A549 (cell line): ENCODE measurements around the gene LOXHD1. TPM values are rescaled to one million over a fixed set of nuclear protein-coding genes. Genes with fewer than 3 reads are reported as not detected.

ENCODE experiments used
- ATAC-seq, 2 experiments: fragments of 200-7000 bp in 1 of 2; fragments of >200 bp in 1 of 2; cut with Nextera tagmentation in 1 of 2; cut with Tn5 transposase in 1 of 2; 3 replicates each; pipeline versions ENCODE4 v1.8.0 to v1.9.1; 2018 to 2020; ENCODE audit warnings: mild to moderate bottlenecking in 1 of 2, moderate library complexity in 1 of 2
- CTCF ChIA-PET: fragments of 300-600 bp; sonication (Branson Sonifier 250); formaldehyde crosslinking; extraction: SDS; loops from one replicate; lab custom pipeline; 2021; ENCODE audit warnings: antibody characterized with exemption, inconsistent platforms; lab: Yijun Ruan, JAX
- POLR2A ChIA-PET: fragments of 350-600 bp; formaldehyde crosslinking; extraction: SDS; loops from one replicate; lab custom pipeline; 2021; ENCODE audit warnings: antibody characterized with exemption, inconsistent platforms; lab: Yijun Ruan, JAX
- DNase-seq, 2 experiments: peaks; one replicate each; pipeline versions ENCODE4 v3.0.0 to v3.0.0-alpha.2; 2011 to 2016; ENCODE audit warnings: low read depth in 1 of 2, low spot score in 1 of 2
- FAIRE-seq: peaks from 2 replicates; lab custom pipeline; 2011; peaks lifted over from hg19 to GRCh38; lab: Jason Lieb, UNC
- H3K27ac ChIP-seq, 2 experiments: fragments of >200 bp; sonication (Bioruptor Twin); formaldehyde crosslinking; 3 replicates each; pipeline ENCODE4 v1.5.1; 2016 to 2017
- H3K4me1 ChIP-seq: fragments of >200 bp; sonication (Bioruptor Twin); formaldehyde crosslinking; 3 replicates; pipeline ENCODE4 v1.6.1; 2016
- H3K4me2 ChIP-seq: fragments of >200 bp; sonication (Bioruptor Twin); formaldehyde crosslinking; 3 replicates; pipeline ENCODE4 v1.6.1; 2016
- H3K4me3 ChIP-seq: fragments of >200 bp; sonication (Bioruptor Twin); formaldehyde crosslinking; 3 replicates; pipeline ENCODE4 v1.5.1; 2016
- H3K9me3 ChIP-seq: fragments of >200 bp; sonication (Bioruptor Twin); formaldehyde crosslinking; 3 replicates; pipeline ENCODE4 v1.6.1; 2016
- BHLHE40 ChIP-seq: IDR thresholded peaks from 2 replicates; pipeline ENCODE4 v1.6.1; 2012; ENCODE audit warnings: low read depth, low read length, inconsistent platforms
- CBX2 ChIP-seq: fragments of 200-600 bp; sonication (generic); IDR thresholded peaks from 2 replicates; pipeline ENCODE4 v1.6.1; 2016; ENCODE audit warnings: low read depth, mild to moderate bottlenecking, borderline replicate concordance
- CEBPB ChIP-seq, 2 experiments: fragments of >200 bp in 1 of 2; sonication (Bioruptor Twin) in 1 of 2; formaldehyde crosslinking in 1 of 2; IDR thresholded peaks; 2 replicates each; pipeline ENCODE4 v1.6.1; 2012 to 2016
- CHD2 ChIP-seq: fragments of 150-350 bp; IDR thresholded peaks from 2 replicates; pipeline ENCODE4 v1.6.1; 2014; ENCODE audit warnings: low read length; ENCODE audit not compliant: partially characterized antibody
- CHD4 ChIP-seq: fragments of 200-600 bp; sonication (generic); IDR thresholded peaks from 2 replicates; pipeline ENCODE4 v1.6.1; 2016; ENCODE audit warnings: antibody characterized with exemption, mild to moderate bottlenecking, borderline replicate concordance
- CTCF ChIP-seq: fragments of >200 bp; sonication (Bioruptor Twin); formaldehyde crosslinking; IDR thresholded peaks from 3 replicates; pipeline ENCODE4 v1.5.1; 2016
- E2F6 ChIP-seq: IDR thresholded peaks from 2 replicates; pipeline ENCODE4 v1.6.1; 2012; ENCODE audit warnings: low read depth, borderline replicate concordance
- EHMT2 ChIP-seq: fragments of 200-600 bp; sonication (generic); IDR thresholded peaks from 2 replicates; pipeline ENCODE4 v1.6.1; 2016; ENCODE audit warnings: antibody characterized with exemption, low read depth, mild to moderate bottlenecking, moderate library complexity
- EP300 ChIP-seq, 2 experiments: fragments of >200 bp; sonication (Bioruptor Twin); formaldehyde crosslinking; IDR thresholded peaks; 2 replicates in 1 of 2; 3 replicates in 1 of 2; pipeline ENCODE4 v1.6.1; 2016 to 2017
- HOXA7 ChIP-seq: fragments of 250-450 bp; sonication (Bioruptor Pico); IDR thresholded peaks from 2 replicates; pipeline ENCODE4 v1.5.0; 2020; ENCODE audit warnings: mild to moderate bottlenecking, moderate library complexity
- JUN ChIP-seq, 2 experiments: fragments of >200 bp; sonication (Bioruptor Twin); formaldehyde crosslinking; IDR thresholded peaks; 2 replicates in 1 of 2; 3 replicates in 1 of 2; pipeline ENCODE4 v1.6.1; 2016 to 2017
- PHF8 ChIP-seq: fragments of 200-600 bp; sonication (generic); IDR thresholded peaks from 2 replicates; pipeline ENCODE4 v1.6.1; 2016; ENCODE audit warnings: low read depth, mild to moderate bottlenecking, antibody characterized with exemption, moderate library complexity, borderline replicate concordance
- RARB ChIP-seq: fragments of 250-450 bp; sonication (Bioruptor Pico); IDR thresholded peaks from 2 replicates; pipeline ENCODE4 v1.8.0; 2021; ENCODE audit warnings: mild to moderate bottlenecking, moderate library complexity
- REST ChIP-seq: fragments of 200-600 bp; sonication (generic); IDR thresholded peaks from 2 replicates; pipeline ENCODE4 v1.6.1; 2016; ENCODE audit warnings: antibody characterized with exemption, mild to moderate bottlenecking, moderate library complexity
- RFX5 ChIP-seq: fragments of 450-650 bp; IDR thresholded peaks from 2 replicates; pipeline ENCODE4 v1.7.1; 2014; ENCODE audit warnings: antibody characterized with exemption, mild to moderate bottlenecking, moderate library complexity
- RNF2 ChIP-seq: fragments of 200-600 bp; sonication (generic); IDR thresholded peaks from 2 replicates; pipeline ENCODE4 v1.6.1; 2016; ENCODE audit warnings: low read depth, mild to moderate bottlenecking, antibody characterized with exemption, moderate library complexity, borderline replicate concordance
- SMC3 ChIP-seq: fragments of >200 bp; sonication (Bioruptor Twin); formaldehyde crosslinking; IDR thresholded peaks from 3 replicates; pipeline ENCODE4 v1.6.1; 2018; ENCODE audit warnings: inconsistent platforms
- TFCP2L1 ChIP-seq: fragments of 250-450 bp; sonication (Bioruptor Pico); IDR thresholded peaks from 2 replicates; pipeline ENCODE4 v1.5.0; 2021; ENCODE audit warnings: mild to moderate bottlenecking
- ZNF302 ChIP-seq: fragments of 250-450 bp; sonication (Bioruptor Pico); IDR thresholded peaks from 2 replicates; pipeline ENCODE4 v1.9.0; 2021; ENCODE audit warnings: inconsistent platforms, mild to moderate bottlenecking, moderate library complexity
- WGBS: methylation state at CpG from one replicate; pipeline ENCODE4 v1.1.6; 2017; ENCODE audit errors: missing lambda C conversion rate; 5-methylcytosine and 5-hydroxymethylcytosine counted together
- polyA plus RNA-seq, 4 experiments: library from polyadenylated mRNA; depleted of rRNA in 3 of 4; stranded (reverse); fragments of >200 nt; fragmentation: RNase III in 1 of 4; extraction: RNeasy Plus Mini Kit Qiagen cat#74134 plus additional on column Dnase treatment in 1 of 4; gene quantifications; 2 replicates in 3 of 4; 3 replicates in 1 of 4; pipeline ENCODE4 v1.2.3, GENCODE V29; 2011 to 2017
- TF ChIP-seq, protein P1 (sequence below): IDR thresholded peaks from 2 replicates; pipeline ENCODE4 v1.6.1; 2012

Gene LOXHD1
- polyA plus RNA-seq, 2 of the 4 experiments (the other 2 are of a cell fraction): not detected

GRCh38 chr18:46475390-46475752 lies 181.6 kb downstream of the LOXHD1 start:
- Histone ChIP-seq H3K27ac (no peak overlapping the region), H3K4me1 (no peaks in the 10 kb centered on the region), H3K4me2 (no peak overlapping the region), H3K4me3 (no peak overlapping the region), H3K9me3 (no peaks in the 10 kb centered on the region)
- POLR2A ChIA-PET: no interaction called here
- DNase-seq (no peak), ATAC-seq (no peak), FAIRE-seq (no peak)
- CTCF ChIA-PET: no interaction called here
- 70% methylated on average over 4 of the region's 4 CpGs for WGBS
- TF ChIP-seq EP300 (IDR thresholded peaks at IDR 0.05) (no peak), CHD2 (no peak), PHF8 (no peak), CTCF (no peak), REST (no peak)

DNA sequence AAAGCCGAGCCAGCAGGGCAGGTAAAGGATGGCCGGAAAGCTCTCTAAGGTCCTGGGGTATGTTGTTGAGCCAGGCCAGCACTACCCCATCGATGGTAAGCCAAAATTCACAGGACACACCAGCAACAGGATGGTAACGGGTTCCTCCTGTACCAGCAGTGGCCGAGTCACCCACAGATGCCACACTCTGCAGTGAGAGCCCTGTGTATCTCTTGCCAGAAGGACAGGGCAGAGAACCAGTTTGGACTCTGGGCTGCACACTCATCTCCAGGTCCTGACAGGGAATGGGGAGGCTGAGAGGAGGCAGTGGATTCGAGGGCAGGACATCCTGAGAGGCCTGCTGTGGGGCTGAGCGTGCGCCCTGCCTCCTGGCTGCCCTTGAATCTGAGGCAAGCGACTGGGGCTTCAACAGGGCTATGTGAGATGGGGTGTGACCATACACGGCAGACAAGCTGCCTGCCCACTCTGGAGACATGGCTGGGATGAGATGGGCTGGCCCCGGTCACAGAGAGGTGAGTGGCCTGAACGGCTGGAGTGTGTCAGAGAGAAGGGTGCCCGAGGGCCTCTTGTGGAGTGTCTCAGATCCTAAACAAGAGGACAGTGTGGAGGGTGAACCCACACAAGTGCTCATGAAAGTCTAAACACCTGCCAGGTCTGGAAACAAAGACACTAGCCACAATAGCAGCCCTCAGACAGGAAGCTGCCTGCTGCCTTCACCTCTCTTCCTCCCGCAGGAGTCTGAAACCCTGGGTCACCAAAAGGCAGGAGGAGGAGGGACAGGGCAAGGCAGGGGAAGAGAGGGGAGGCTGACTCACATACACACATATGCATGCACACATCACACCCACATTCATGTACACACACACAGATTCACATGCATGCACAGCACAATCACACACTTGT lies 182.3 kb downstream of the LOXHD1 start:
- H3K27ac ChIP-seq: no peak overlapping the region
- no peak overlapping the region for H3K4me2 ChIP-seq
- CTCF ChIA-PET: no interaction called here
- POLR2A ChIA-PET: no interaction called here
- ATAC-seq (no peak), FAIRE-seq (no peak), DNase-seq (no peak)
- H3K4me1 ChIP-seq: no peaks in the 10 kb centered on the region
- H3K9me3 ChIP-seq: no peaks in the 10 kb centered on the region
- no peak overlapping the region for H3K4me3 ChIP-seq
- 53% methylated on average over 10 of the region's 14 CpGs for WGBS
- TF ChIP-seq BHLHE40 (no peak), ZNF302 (CRISPR knock-in tag) (no peak), PHF8 (no peak), SMC3 (no peak), RNF2 (no peak), RARB (CRISPR knock-in tag) (no peak), JUN (IDR thresholded peaks at IDR 0.05) (no peak), E2F6 (no peak), EHMT2 (no peak), RFX5 (no peak), CTCF (no peak), HOXA7 (CRISPR knock-in tag) (no peak), CEBPB (IDR thresholded peaks at IDR 0.05) (no peak), CBX2 (no peak), CHD4 (no peak), TFCP2L1 (CRISPR knock-in tag) (no peak)
- TF ChIP-seq, protein P1, sequence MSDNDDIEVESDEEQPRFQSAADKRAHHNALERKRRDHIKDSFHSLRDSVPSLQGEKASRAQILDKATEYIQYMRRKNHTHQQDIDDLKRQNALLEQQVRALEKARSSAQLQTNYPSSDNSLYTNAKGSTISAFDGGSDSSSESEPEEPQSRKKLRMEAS: no peak
